K562 (cell line): Measurements from ENCODE around the gene GFRA4. TPM values are rescaled to one million over a fixed set of nuclear protein-coding genes. Genes with fewer than 3 reads are reported as not detected.

ENCODE experiments used
- ATAC-seq: fragments of 200-7000 bp; cut with Tn5 transposase; 3 replicates; pipeline ENCODE4 v1.9.1; 2020; ENCODE audit warnings: moderate library complexity
- BruUV-seq: library from RNA; stranded (reverse); fragments of 400-500 nt; replicated peaks from 2 replicates; lab custom pipeline; 2021; lab: Mats Ljungman, UMichigan
- CTCF ChIA-PET: fragments of 300-600 bp; formaldehyde crosslinking; extraction: SDS; loops from one replicate; lab custom pipeline; 2021; ENCODE audit warnings: low intra/inter-chr PET ratio; lab: Yijun Ruan, JAX
- POLR2A ChIA-PET: fragments of 300-600, 350-650 bp; sonication (Branson Sonifier 250); formaldehyde crosslinking; extraction: SDS; loops from one replicate; lab custom pipeline; 2021; ENCODE audit warnings: antibody characterized with exemption, inconsistent platforms; lab: Yijun Ruan, JAX
- DNase-seq, 4 experiments: peaks; one replicate each; pipeline versions ENCODE4 v3.0.0 to v3.0.0-alpha.2; 2011 to 2018; ENCODE audit warnings: low spot score in 3 of 4, mixed read lengths in 3 of 4; ENCODE audit errors: extremely low read depth in 1 of 4
- FAIRE-seq: peaks from 2 replicates; lab custom pipeline; 2011; peaks lifted over from hg19 to GRCh38; lab: Jason Lieb, UNC
- H2AFZ ChIP-seq: 2 replicates; pipeline ENCODE4 v1.6.0; 2011; ENCODE audit warnings: low read depth, low read length, control low read depth, inconsistent platforms
- H3K27ac ChIP-seq: fragments of 200-600 bp; 3 replicates; pipeline ENCODE4 v1.8.0; 2011; ENCODE audit warnings: low read depth, mild to moderate bottlenecking, control low read depth, inconsistent platforms, low read length, moderate library complexity, mixed read lengths; ENCODE audit errors: extremely low read depth
- H3K27me3 ChIP-seq, 2 experiments: fragments of 300-600 bp in 1 of 2; 2 replicates in 1 of 2; 3 replicates in 1 of 2; pipeline versions ENCODE4 v1.6.0 to v1.8.0; 2011; ENCODE audit warnings: inconsistent platforms in 2 of 2, low read length in 2 of 2, mild to moderate bottlenecking in 1 of 2, mixed read lengths in 1 of 2, moderate library complexity in 1 of 2; ENCODE audit not compliant: control insufficient read depth in 2 of 2, insufficient read depth in 2 of 2
- H3K36me3 ChIP-seq: fragments of 300-600 bp; 3 replicates; pipeline ENCODE4 v1.8.0; 2011; ENCODE audit warnings: mild to moderate bottlenecking, low read length, inconsistent platforms; ENCODE audit not compliant: control insufficient read depth, insufficient read depth
- H3K4me1 ChIP-seq, 2 experiments: fragments of 200-600 bp in 1 of 2; replicated peaks in 1 of 2; 2 replicates in 1 of 2; 3 replicates in 1 of 2; pipeline versions ENCODE4 v1.5.1 to v1.8.0; 2011; ENCODE audit warnings: inconsistent platforms in 2 of 2, low read length in 2 of 2, mild to moderate bottlenecking in 1 of 2, mixed read lengths in 1 of 2, moderate library complexity in 1 of 2; ENCODE audit not compliant: control insufficient read depth in 2 of 2, insufficient read depth in 2 of 2
- H3K4me2 ChIP-seq: 2 replicates; pipeline ENCODE4 v1.6.1; 2011; ENCODE audit warnings: low read length, control low read depth, inconsistent platforms, mixed read lengths; ENCODE audit not compliant: insufficient read depth
- H3K4me3 ChIP-seq: fragments of 200-600 bp; sonication (generic), shearing (Covaris generic); 2 replicates; pipeline ENCODE4 v1.5.1; 2016; ENCODE audit warnings: control low read depth, inconsistent platforms
- H3K79me2 ChIP-seq: fragments of 200-600 bp; 3 replicates; pipeline ENCODE4 v1.8.0; 2011; ENCODE audit warnings: low read length, inconsistent platforms; ENCODE audit not compliant: control insufficient read depth, insufficient read depth
- H3K9ac ChIP-seq, 2 experiments: 2 replicates each; pipeline versions ENCODE4 v1.6.0 to v1.6.1; 2011; ENCODE audit warnings: low read depth in 2 of 2, low read length in 2 of 2, control low read depth in 1 of 2, inconsistent platforms in 1 of 2, mild to moderate bottlenecking in 1 of 2, mixed read lengths in 1 of 2; ENCODE audit not compliant: insufficient read depth in 1 of 2
- H3K9me1 ChIP-seq: one replicate; pipeline ENCODE4 v1.6.0; 2011; ENCODE audit warnings: inconsistent platforms, mild to moderate bottlenecking, low read length, moderate library complexity; ENCODE audit not compliant: control insufficient read depth, insufficient read depth
- H3K9me3 ChIP-seq: replicated peaks from 2 replicates; pipeline ENCODE4 v1.5.1; 2011; ENCODE audit warnings: low read depth, low read length, inconsistent platforms; ENCODE audit not compliant: control insufficient read depth, insufficient read depth
- H4K20me1 ChIP-seq: replicated peaks from 2 replicates; pipeline ENCODE4 v1.6.1; 2011; ENCODE audit warnings: low read length, inconsistent platforms, mixed read lengths; ENCODE audit not compliant: control insufficient read depth, insufficient read depth
- BACH1 ChIP-seq: fragments of 200-800 bp; sonication (Bioruptor generic); IDR thresholded peaks from 2 replicates; pipeline ENCODE4 v1.6.1; 2016; ENCODE audit warnings: missing genetic modification characterization, missing compliant biosample characterization
- CREB5 ChIP-seq: fragments of 250-450 bp; sonication (Bioruptor Pico); IDR thresholded peaks from 2 replicates; pipeline ENCODE4 v1.5.0; 2020; ENCODE audit warnings: mild to moderate bottlenecking
- ELF1 ChIP-seq: fragments of 200-800 bp; sonication (Bioruptor generic); IDR thresholded peaks from 2 replicates; pipeline ENCODE4 v1.6.1; 2016; ENCODE audit warnings: missing genetic modification characterization, missing compliant biosample characterization
- HNRNPH1 ChIP-seq: fragments of 200-400 bp; formaldehyde crosslinking; optimal IDR thresholded peaks from 2 replicates; pipeline ENCODE3; 2017; ENCODE audit warnings: low read depth, mild to moderate bottlenecking, low read length, moderate library complexity
- IFI16 ChIP-seq: fragments of 250-450 bp; sonication (Bioruptor Pico); IDR thresholded peaks from 2 replicates; pipeline ENCODE4 v2.1.2; 2022; ENCODE audit warnings: mild to moderate bottlenecking, inconsistent platforms
- MYC ChIP-seq, 2 experiments: fragments of 250-450 bp in 1 of 2; sonication (Bioruptor Pico) in 1 of 2; IDR thresholded peaks; 2 replicates each; pipeline versions ENCODE4 v1.5.1 to v1.6.1; 2012 to 2021; ENCODE audit warnings: low read depth in 2 of 2, borderline replicate concordance in 1 of 2, improper control_type of control experiment in 1 of 2, low read length in 1 of 2, mild to moderate bottlenecking in 1 of 2, moderate library complexity in 1 of 2
- YY1 ChIP-seq, 3 experiments: IDR thresholded peaks; 2 replicates each; pipeline ENCODE4 v1.6.1; 2011; ENCODE audit warnings: low read length in 2 of 3, mild to moderate bottlenecking in 2 of 3, moderate library complexity in 2 of 3, borderline replicate concordance in 1 of 3, control low read depth in 1 of 3, low read depth in 1 of 3; ENCODE audit not compliant: insufficient read depth in 3 of 3, insufficient replicate concordance in 2 of 3, control insufficient read depth in 1 of 3, insufficient read length in 1 of 3; ENCODE audit errors: extremely low read depth in 1 of 3
- WGBS: fragments of 100-300 bp; shearing (Covaris generic); methylation state at CpG from one replicate; pipeline ENCODE4 v1.1.6; 2016; ENCODE audit warnings: low coverage, mixed read lengths; ENCODE audit not compliant: insufficient coverage; ENCODE audit errors: missing lambda C conversion rate; 5-methylcytosine and 5-hydroxymethylcytosine counted together
- in situ Hi-C: fragments of 300-500 bp; cut with MboI; formaldehyde crosslinking; loops from 4 replicates; pipeline ENCODE4 v1.15.0; 2018; ENCODE audit warnings: inconsistent platforms, mixed read lengths
- intact Hi-C: fragments of 100-400 bp; cut with micrococcal nuclease; formaldehyde crosslinking; loops from 2 replicates; pipeline ENCODE4 v1.14.2; 2022
- polyA plus RNA-seq, 8 experiments: library from polyadenylated mRNA; depleted of rRNA in 4 of 8; stranded (reverse) in 5 of 8; unstranded in 3 of 8; fragments of >200 nt; fragmentation: Nextera tagmentation in 2 of 8; fragmentation: Illumina TruSeq in 1 of 8; extraction: Ambion mirVana in 2 of 8; extraction: Trizol in 1 of 8; gene quantifications; 2 replicates each; pipeline versions ENCODE4 v1.2.1 to v1.2.3, GENCODE V29; 2011 to 2014; ENCODE audit warnings: inconsistent platforms in 1 of 8, missing spikeins in 1 of 8
- total RNA-seq, 7 experiments: library from RNA; depleted of rRNA in 6 of 7; stranded (reverse); fragments of >200 nt in 6 of 7; fragmentation: Illumina TruSeq in 2 of 7; extraction: Trizol in 2 of 7; gene quantifications; 2 replicates each; pipeline versions ENCODE4 v1.2.1 to v1.2.3, GENCODE V29; 2011 to 2021; ENCODE audit warnings: low replicate concordance in 1 of 7

Gene GFRA4
- total and polyA plus RNA-seq, 9 of the 15 experiments (the other 6 are each of a cell fraction or from before 2014, with no cell fraction given), result not detected

- Histone ChIP-seq H3K36me3 (no peaks in the 10 kb centered on the region), H3K79me2 (no peaks in the 10 kb centered on the region), H3K9ac (no peak overlapping the region), H3K4me2 (no peak overlapping the region), H3K4me3 (no peak overlapping the region), H2AFZ (no peak overlapping the region), H3K4me1 (peaks cover 5 to 10% of the 10 kb centered on the region in 2 experiments; a peak in 3 of 5 replicates), H3K27me3 (peaks cover 0 to 32% of the 10 kb centered on the region in 2 experiments; a peak in 3 of 5 replicates)
- in situ Hi-C loops (no loop called here), intact Hi-C loops (no loop called here)
- ATAC-seq (no peak), FAIRE-seq (no peak)
- POLR2A ChIA-PET, result interaction anchor here (0.7 kb wide), 1 partner anchor 117 kb away, joined by 3 read pairs; no protein-coding TSS in a partner anchor
- CTCF ChIA-PET, result no interaction called here
- no TSS peak for BruUV-seq
- no peak for TF ChIP-seq MYC (IDR thresholded peaks at IDR 0.05; ENCODE audit: low read depth, low read length)
- TF ChIP-seq MYC (CRISPR knock-in tag; IDR thresholded peaks at IDR 0.05; ENCODE audit: borderline replicate concordance, low read depth), result no peak
- TF ChIP-seq, all 486 proteins: peak for 0
- Histone ChIP-seq H3K9me1 (no peaks in the 10 kb centered on the region), H3K9me3 (no peaks in the 10 kb centered on the region), H4K20me1 (0 out of 2 replicates have a peak, but pooled peaks cover 4% of the 10 kb centered on the region), H3K27ac (no peak overlapping the region)
- DNase-seq, result no peak
- WGBS, result 11% methylated on average over 15 of the region's 17 CpGs
Measured at GRCh38 chr20:3654326-3655130, 8.7 kb downstream of the GFRA4 start.

GRCh38 chr20:3653921-3654320, 9.3 kb downstream of the GFRA4 start:
- Histone ChIP-seq H3K9ac (no peak overlapping the region), H2AFZ (no peak overlapping the region), H3K4me3 (no peak overlapping the region), H3K27me3 (peaks cover 0 to 30% of the 10 kb centered on the region in 2 experiments; a peak in 3 of 5 replicates), H4K20me1 (0 out of 2 replicates have a peak, but pooled peaks cover 4% of the 10 kb centered on the region), H3K9me3 (no peaks in the 10 kb centered on the region), H3K79me2 (no peaks in the 10 kb centered on the region), H3K27ac (no peak overlapping the region), H3K36me3 (no peaks in the 10 kb centered on the region), H3K9me1 (no peaks in the 10 kb centered on the region), H3K4me2 (no peak overlapping the region), H3K4me1 (peaks cover 5 to 10% of the 10 kb centered on the region in 2 experiments; a peak in 3 of 5 replicates)
- FAIRE-seq (no peak), DNase-seq (no peak), ATAC-seq (no peak)
- CTCF ChIA-PET, result no interaction called here
- in situ Hi-C loops (no loop called here), intact Hi-C loops (no loop called here)
- 15% methylated on average over 2 of the region's 2 CpGs for WGBS
- no TSS peak for BruUV-seq
- POLR2A ChIA-PET, result interaction anchor here (1.2 kb wide), 1 partner anchor 17 kb away, joined by 3 read pairs; no protein-coding TSS in a partner anchor
- TF ChIP-seq CREB5 (CRISPR knock-in tag), result no peak
- no peak for TF ChIP-seq YY1 (IDR thresholded peaks at IDR 0.05; ENCODE audit: borderline replicate concordance in 1 of 3, control insufficient read depth in 1 of 3, extremely low read depth in 1 of 3, insufficient read depth in 3 of 3, insufficient read length in 1 of 3, insufficient replicate concordance in 2 of 3, low read depth in 1 of 3, low read length in 2 of 3)
- no peak for TF ChIP-seq IFI16 (CRISPR knock-in tag)
- no peak for TF ChIP-seq BACH1 (tag)
- TF ChIP-seq ELF1 (tag), result no peak
- no peak for TF ChIP-seq HNRNPH1
